ENCODE results near the gene BATF3. TPM values are rescaled to one million over a fixed set of nuclear protein-coding genes. Genes with fewer than 3 reads are reported as not detected.

BATF3 gene
- total RNA-seq, 6 experiments from 2014 or later: 0.68 to 2.7 (median 1.2) TPM; not detected in 3

- Histone ChIP-seq H3K36me3 (no peaks in the 10 kb centered on the region), H3K4me1 (no peaks in the 10 kb centered on the region), H3K4me3 (no peak overlapping the region), H3K27me3 (no peaks in the 10 kb centered on the region), H3K27ac (no peak overlapping the region), H3K9me3 (no peaks in the 10 kb centered on the region)
- intact Hi-C loops (cut with DNase I): no loop called here
- DNase-seq (no peak), ATAC-seq (no peak)
- WGBS (ENCODE audit: insufficient coverage, low coverage, low lambda C conversion rate, missing lambda C conversion rate): 90% methylated on average over 2 of the region's 2 CpGs
- no peak for TF ChIP-seq POLR2A (IDR thresholded peaks at IDR 0.05)
- TF ChIP-seq CTCF (IDR thresholded peaks at IDR 0.05): no peak
These were observed 11.8 kb downstream of the BATF3 start for GRCh38 chr1:212687811-212688210.

- Histone ChIP-seq H3K36me3 (no peaks in the 10 kb centered on the region), H3K27me3 (no peaks in the 10 kb centered on the region), H3K4me1 (no peaks in the 10 kb centered on the region), H3K27ac (no peak overlapping the region), H3K4me3 (no peak overlapping the region), H3K9me3 (no peaks in the 10 kb centered on the region)
- TF ChIP-seq CTCF (IDR thresholded peaks at IDR 0.05): no peak
- TF ChIP-seq POLR2A (IDR thresholded peaks at IDR 0.05): no peak
- ATAC-seq (no peak), DNase-seq (no peak)
- WGBS (ENCODE audit: insufficient coverage, low coverage, low lambda C conversion rate, missing lambda C conversion rate): 72% methylated on average over 3 of the region's 11 CpGs
- intact Hi-C loops (cut with DNase I): no loop called here
These were observed 13.0 kb downstream of the BATF3 start for GRCh38 chr1:212686591-212686990.

- WGBS (ENCODE audit: insufficient coverage, low coverage, low lambda C conversion rate, missing lambda C conversion rate): 58% methylated on average over 2 of the region's 3 CpGs
- TF ChIP-seq CTCF (IDR thresholded peaks at IDR 0.05) (no peak), POLR2A (IDR thresholded peaks at IDR 0.05) (no peak)
- intact Hi-C loops (cut with DNase I): no loop called here
- Histone ChIP-seq H3K4me3 (no peak overlapping the region), H3K36me3 (no peaks in the 10 kb centered on the region), H3K27me3 (no peaks in the 10 kb centered on the region), H3K27ac (no peak overlapping the region), H3K9me3 (no peaks in the 10 kb centered on the region), H3K4me1 (no peaks in the 10 kb centered on the region)
- ATAC-seq: no peak
- DNase-seq: no peak
These were observed 13.6 kb downstream of the BATF3 start for GRCh38 chr1:212686069-212686468.

GRCh38 chr1:212685429-212685828 is 14.2 kb downstream of the BATF3 start:
- no peaks in the 10 kb centered on the region for H3K36me3 ChIP-seq
- no peak for DNase-seq
- no peaks in the 10 kb centered on the region for H3K9me3 ChIP-seq
- peak in 1 of 4 donors; percentile 46 for ATAC-seq
- no peak overlapping the region for H3K4me3 ChIP-seq
- no peaks in the 10 kb centered on the region for H3K27me3 ChIP-seq
- no peak overlapping the region for H3K27ac ChIP-seq
- WGBS (ENCODE audit: insufficient coverage, low coverage, low lambda C conversion rate, missing lambda C conversion rate): 32% methylated on average over 2 of the region's 2 CpGs
- no peaks in the 10 kb centered on the region for H3K4me1 ChIP-seq
- no peak for TF ChIP-seq CTCF (IDR thresholded peaks at IDR 0.05)
- TF ChIP-seq POLR2A (IDR thresholded peaks at IDR 0.05): no peak
- intact Hi-C loops (cut with DNase I): no loop called here

GRCh38 chr1:212684521-212685090 is 15.0 kb downstream of the BATF3 start:
- DNase-seq (no peak), ATAC-seq (no peak)
- no peaks in the 10 kb centered on the region for H3K27me3 ChIP-seq
- H3K9me3 ChIP-seq: no peaks in the 10 kb centered on the region
- no peaks in the 10 kb centered on the region for H3K4me1 ChIP-seq
- whole genome bisulfite sequencing (ENCODE audit: insufficient coverage, low coverage, low lambda C conversion rate, missing lambda C conversion rate): 83% methylated on average over 4 of the region's 11 CpGs
- no peak overlapping the region for H3K27ac ChIP-seq
- TF ChIP-seq POLR2A (IDR thresholded peaks at IDR 0.05) (no peak), CTCF (IDR thresholded peaks at IDR 0.05) (no peak)
- H3K4me3 ChIP-seq: no peak overlapping the region
- H3K36me3 ChIP-seq: no peaks in the 10 kb centered on the region
- intact Hi-C loops (cut with DNase I): no loop called here
